Osteoblast (primary cell): ENCODE measurements around the gene PNMA8A. TPM values are rescaled to one million over a fixed set of nuclear protein-coding genes. Genes with fewer than 3 reads are reported as not detected.
A peak's percentile ranks its signal among the peaks of the same experiment; 100 is the strongest.
"Not testable (repeated sequence)": the region's sequence is repeated elsewhere in the genome, so short reads cannot be mapped to it uniquely, and the experiment has no call there.

Experiments used
- DNase-seq: peaks from one replicate; pipeline ENCODE4 v3.0.0; 2011; ENCODE audit warnings: low spot score, mixed read lengths; ENCODE audit not compliant: insufficient read length; ENCODE audit errors: missing footprints
- H2AFZ ChIP-seq: 2 replicates; pipeline ENCODE4 v1.6.0; 2011; ENCODE audit warnings: mild to moderate bottlenecking, low read length
- H3K27ac ChIP-seq: 2 replicates; pipeline ENCODE4 v1.5.1; 2011; ENCODE audit warnings: mild to moderate bottlenecking, low read depth, low read length, moderate library complexity
- H3K27me3 ChIP-seq: 2 replicates; pipeline ENCODE4 v1.6.0; 2012; ENCODE audit warnings: mild to moderate bottlenecking, control low read depth, inconsistent platforms, low read length, moderate library complexity; ENCODE audit not compliant: insufficient read depth
- H3K36me3 ChIP-seq: 2 replicates; pipeline ENCODE4 v1.5.1; 2011; ENCODE audit warnings: mild to moderate bottlenecking, low read length, control low read depth, moderate library complexity; ENCODE audit not compliant: insufficient read depth
- H3K4me1 ChIP-seq: 2 replicates; pipeline ENCODE4 v1.5.1; 2011; ENCODE audit warnings: mild to moderate bottlenecking, low read length, control low read depth, moderate library complexity; ENCODE audit not compliant: insufficient read depth
- H3K4me2 ChIP-seq: 2 replicates; pipeline ENCODE4 v1.6.0; 2011; ENCODE audit warnings: mild to moderate bottlenecking, low read length; ENCODE audit not compliant: insufficient read depth
- H3K4me3 ChIP-seq: fragments of 200-600 bp; sonication (generic); 3 replicates; pipeline ENCODE4 v1.5.1; 2012; ENCODE audit warnings: mild to moderate bottlenecking, low read length, inconsistent platforms; ENCODE audit not compliant: insufficient read depth
- H3K79me2 ChIP-seq: 2 replicates; pipeline ENCODE4 v1.6.0; 2012; ENCODE audit warnings: mild to moderate bottlenecking, low read length, control low read depth, inconsistent platforms; ENCODE audit not compliant: insufficient read depth
- H3K9me3 ChIP-seq: 2 replicates; pipeline ENCODE4 v1.5.1; 2011; ENCODE audit warnings: low read depth, low read length, control low read depth
- H4K20me1 ChIP-seq: 2 replicates; pipeline ENCODE4 v1.6.0; 2012; ENCODE audit warnings: mild to moderate bottlenecking, low read length, control low read depth; ENCODE audit not compliant: insufficient read depth
- total RNA-seq: library from RNA; depleted of rRNA; stranded (reverse); fragments of >200 nt; gene quantifications from 2 replicates; pipeline ENCODE4 v1.2.3, GENCODE V29; 2012
- TF ChIP-seq, protein P1 (sequence below): IDR thresholded peaks from 2 replicates; pipeline ENCODE4 v1.5.1; 2011; ENCODE audit warnings: mild to moderate bottlenecking, low read depth, low read length, moderate library complexity; ENCODE audit errors: extremely low read depth

The PNMA8A gene
- total RNA-seq, 1 donor, result 2.2 TPM

DNA sequence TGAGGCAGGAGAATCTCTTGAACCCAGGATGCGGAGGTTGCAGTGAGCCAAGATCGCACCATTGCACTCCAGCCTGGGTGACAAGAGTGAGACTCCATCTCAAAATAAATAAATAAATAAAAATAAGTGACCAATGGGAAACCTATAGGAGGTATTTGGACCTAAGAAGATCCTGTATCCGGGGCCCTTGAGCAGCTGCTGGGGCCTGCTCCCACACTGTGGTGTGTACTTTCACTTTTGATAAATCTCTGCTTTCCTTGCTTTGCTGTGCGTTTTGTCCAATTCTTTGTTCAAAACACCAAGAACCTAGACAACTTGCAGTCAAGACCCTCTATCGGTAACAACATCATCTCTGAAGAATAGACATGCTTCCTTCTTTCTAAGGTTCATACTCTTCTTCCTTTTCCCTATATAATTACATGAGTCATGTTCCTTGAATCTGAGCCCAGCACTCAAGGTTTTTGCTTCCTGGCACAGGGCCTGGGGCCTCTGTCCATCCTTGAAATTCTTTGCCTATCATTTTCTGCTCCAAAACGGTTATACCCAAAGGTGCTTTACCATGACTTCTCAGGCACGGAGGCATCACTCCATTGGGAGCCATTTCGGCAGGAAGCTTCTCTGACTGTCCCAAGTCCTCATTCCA is 28.4 kb downstream of the PNMA8A start:
- Histone ChIP-seq H4K20me1 (no peaks in the 10 kb centered on the region), H3K79me2 (no peaks in the 10 kb centered on the region), H3K27me3 (no peaks in the 10 kb centered on the region), H3K27ac (no peak overlapping the region), H3K36me3 (no peaks in the 10 kb centered on the region), H3K4me3 (no peak overlapping the region), H3K4me2 (peak overlapping the region; percentile 33), H3K4me1 (peaks cover 6% of the 10 kb centered on the region), H2AFZ (no peak overlapping the region), H3K9me3 (no peaks in the 10 kb centered on the region)
- TF ChIP-seq, protein P1, sequence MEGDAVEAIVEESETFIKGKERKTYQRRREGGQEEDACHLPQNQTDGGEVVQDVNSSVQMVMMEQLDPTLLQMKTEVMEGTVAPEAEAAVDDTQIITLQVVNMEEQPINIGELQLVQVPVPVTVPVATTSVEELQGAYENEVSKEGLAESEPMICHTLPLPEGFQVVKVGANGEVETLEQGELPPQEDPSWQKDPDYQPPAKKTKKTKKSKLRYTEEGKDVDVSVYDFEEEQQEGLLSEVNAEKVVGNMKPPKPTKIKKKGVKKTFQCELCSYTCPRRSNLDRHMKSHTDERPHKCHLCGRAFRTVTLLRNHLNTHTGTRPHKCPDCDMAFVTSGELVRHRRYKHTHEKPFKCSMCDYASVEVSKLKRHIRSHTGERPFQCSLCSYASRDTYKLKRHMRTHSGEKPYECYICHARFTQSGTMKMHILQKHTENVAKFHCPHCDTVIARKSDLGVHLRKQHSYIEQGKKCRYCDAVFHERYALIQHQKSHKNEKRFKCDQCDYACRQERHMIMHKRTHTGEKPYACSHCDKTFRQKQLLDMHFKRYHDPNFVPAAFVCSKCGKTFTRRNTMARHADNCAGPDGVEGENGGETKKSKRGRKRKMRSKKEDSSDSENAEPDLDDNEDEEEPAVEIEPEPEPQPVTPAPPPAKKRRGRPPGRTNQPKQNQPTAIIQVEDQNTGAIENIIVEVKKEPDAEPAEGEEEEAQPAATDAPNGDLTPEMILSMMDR, result no peak
- DNase-seq, result peak; percentile 89

DNA sequence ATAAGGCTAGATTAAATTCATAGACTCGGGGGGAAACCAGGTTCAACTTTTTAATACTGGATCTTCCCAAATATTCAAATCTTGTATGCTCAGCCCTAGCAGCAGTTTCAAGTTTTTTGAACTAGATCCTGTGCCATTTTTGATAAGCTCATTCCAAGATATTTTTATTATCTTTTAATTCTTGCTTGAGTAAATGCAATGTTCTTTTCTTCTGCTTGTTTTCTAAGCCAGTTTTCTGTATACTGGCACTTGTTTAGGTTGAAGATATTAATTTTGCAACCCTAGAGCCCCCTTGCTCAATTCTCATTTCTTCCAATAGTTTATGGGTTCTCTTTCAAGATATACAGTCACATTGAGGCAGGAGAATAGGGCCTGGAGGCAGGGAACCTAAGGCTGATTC is 29.5 kb downstream of the PNMA8A start:
- H3K27me3 ChIP-seq, result no peaks in the 10 kb centered on the region
- H3K27ac ChIP-seq, result no peak overlapping the region
- no peak for DNase-seq
- H3K4me2 ChIP-seq, result no peak overlapping the region
- H3K79me2 ChIP-seq, result no peaks in the 10 kb centered on the region
- no peaks in the 10 kb centered on the region for H3K9me3 ChIP-seq
- peaks cover 6% of the 10 kb centered on the region for H3K4me1 ChIP-seq
- no peak overlapping the region for H3K4me3 ChIP-seq
- TF ChIP-seq, protein P1, result no peak
- H3K36me3 ChIP-seq, result no peaks in the 10 kb centered on the region
- H4K20me1 ChIP-seq, result no peaks in the 10 kb centered on the region
- no peak overlapping the region for H2AFZ ChIP-seq

DNA sequence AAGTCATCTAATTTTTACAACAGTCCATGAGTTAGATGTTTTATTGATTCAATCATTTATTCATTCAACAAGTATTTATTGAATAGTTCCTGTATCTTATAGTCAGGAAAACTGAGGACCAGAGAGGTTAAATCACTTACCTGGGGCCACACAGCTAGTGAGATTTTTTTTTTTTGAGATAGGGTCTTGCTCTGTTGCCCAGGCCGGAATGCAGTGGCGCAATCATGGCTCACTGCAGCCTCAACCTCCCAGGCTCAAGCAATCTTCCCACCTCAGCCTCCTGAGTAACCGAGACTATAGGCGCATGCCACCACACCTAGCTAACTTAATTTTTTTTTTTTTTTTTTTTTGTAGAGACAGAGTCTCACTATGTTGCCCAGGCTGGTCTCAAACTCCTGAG is 35.7 kb downstream of the PNMA8A start:
- H3K27me3 ChIP-seq, H3K9me3 ChIP-seq, H3K79me2 ChIP-seq, DNase-seq, H3K36me3 ChIP-seq, H4K20me1 ChIP-seq, H3K4me3 ChIP-seq, H2AFZ ChIP-seq, H3K4me1 ChIP-seq, H3K4me2 ChIP-seq, H3K27ac ChIP-seq: not testable (repeated sequence)

DNA sequence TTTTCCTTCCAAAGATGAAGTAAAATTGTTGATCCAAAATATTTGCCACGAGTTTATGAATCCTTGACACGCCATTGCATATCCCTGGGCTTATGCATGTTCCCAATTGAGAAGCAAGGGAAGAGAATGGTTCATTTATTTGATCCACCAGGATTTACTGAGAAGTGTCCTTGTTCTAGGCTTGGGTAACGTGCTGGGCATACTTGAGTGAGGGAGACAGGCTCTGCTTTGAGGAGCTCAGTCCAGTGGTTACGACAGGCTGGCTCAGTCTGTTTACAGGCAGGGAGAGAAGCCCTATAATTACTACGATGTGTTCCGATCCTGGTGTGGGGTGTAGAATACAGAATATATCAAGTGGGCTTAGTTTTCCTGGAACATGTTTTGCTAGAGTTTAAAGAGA is 36.4 kb downstream of the PNMA8A start:
- Histone ChIP-seq H4K20me1 (no peaks in the 10 kb centered on the region), H3K79me2 (no peaks in the 10 kb centered on the region), H3K27ac (no peak overlapping the region), H3K4me1 (no peaks in the 10 kb centered on the region), H3K4me3 (no peak overlapping the region), H3K27me3 (peaks cover 3% of the 10 kb centered on the region), H3K4me2 (no peak overlapping the region), H2AFZ (no peak overlapping the region), H3K36me3 (no peaks in the 10 kb centered on the region), H3K9me3 (no peaks in the 10 kb centered on the region)
- TF ChIP-seq, protein P1, result no peak
- DNase-seq, result peak; percentile 58

GRCh38 chr19:46433470-46433869 is 37.9 kb downstream of the PNMA8A start:
- H3K36me3 ChIP-seq, H3K4me2 ChIP-seq, H3K9me3 ChIP-seq: not testable (repeated sequence)

More at GRCh38 chr19:46433470-46433869, 37.9 kb downstream of the PNMA8A start:
- not testable (repeated sequence) for DNase-seq, H2AFZ ChIP-seq, H3K79me2 ChIP-seq, H3K27me3 ChIP-seq, H3K27ac ChIP-seq, H3K4me3 ChIP-seq, H3K4me1 ChIP-seq, H4K20me1 ChIP-seq
